IMR-90 (cell line): Measurements from ENCODE around the gene SBK2. TPM values are rescaled to one million over a fixed set of nuclear protein-coding genes. Genes with fewer than 3 reads are reported as not detected.

Source experiments
- ATAC-seq: fragments of 200-7000 bp; cut with Tn5 transposase; 2 replicates; pipeline ENCODE4 v1.9.1; 2020; ENCODE audit warnings: low read depth, mild to moderate bottlenecking, moderate library complexity
- BruUV-seq: library from RNA; stranded (reverse); fragments of 400-500 nt; replicated peaks from 2 replicates; lab custom pipeline; 2021; lab: Mats Ljungman, UMichigan
- CTCF ChIA-PET: fragments of 300-600 bp; formaldehyde crosslinking; extraction: SDS; loops from one replicate; lab custom pipeline; 2021; ENCODE audit warnings: antibody characterized with exemption; lab: Yijun Ruan, JAX
- POLR2A ChIA-PET: fragments of 300-600 bp; sonication (Branson Sonifier 250); formaldehyde crosslinking; loops from one replicate; lab custom pipeline; 2022; ENCODE audit warnings: antibody characterized with exemption; ENCODE audit not compliant: unreplicated experiment; lab: Charles Lee
- DNase-seq: peaks from one replicate; pipeline ENCODE4 v3.0.0; 2013
- H2AFZ ChIP-seq: replicated peaks from 2 replicates; pipeline ENCODE3; 2013; ENCODE audit warnings: low read length, mild to moderate bottlenecking; ENCODE audit not compliant: poor library complexity
- H2AK5ac ChIP-seq: 2 replicates; pipeline ENCODE4 v1.6.1; 2013; ENCODE audit warnings: low read depth, low read length, inconsistent platforms
- H2AK9ac ChIP-seq: replicated peaks from 2 replicates; pipeline ENCODE3; 2013; ENCODE audit warnings: mild to moderate bottlenecking, low read depth, low read length, moderate library complexity; ENCODE audit not compliant: poor library complexity
- H2BK120ac ChIP-seq: 2 replicates; pipeline ENCODE4 v1.6.1; 2013; ENCODE audit warnings: low read depth, low read length, inconsistent platforms
- H2BK15ac ChIP-seq: 3 replicates; pipeline ENCODE4 v1.6.1; 2013; ENCODE audit warnings: low read depth, low read length, inconsistent platforms
- H2BK20ac ChIP-seq: 2 replicates; pipeline ENCODE4 v1.6.1; 2013; ENCODE audit warnings: low read depth, mild to moderate bottlenecking, inconsistent platforms, low read length, moderate library complexity
- H2BK5ac ChIP-seq: 2 replicates; pipeline ENCODE4 v1.6.1; 2013; ENCODE audit warnings: mild to moderate bottlenecking, low read depth, low read length, inconsistent platforms; ENCODE audit not compliant: poor library complexity, severe bottlenecking
- H3K14ac ChIP-seq: replicated peaks from 2 replicates; pipeline ENCODE4 v1.6.1; 2013; ENCODE audit warnings: low read depth, low read length, inconsistent platforms
- H3K18ac ChIP-seq: 2 replicates; pipeline ENCODE4 v1.6.1; 2013; ENCODE audit warnings: low read depth, low read length, control low read depth
- H3K23ac ChIP-seq: 2 replicates; pipeline ENCODE4 v1.6.1; 2013; ENCODE audit warnings: low read depth, low read length, inconsistent platforms
- H3K27ac ChIP-seq: 2 replicates; pipeline ENCODE4 v1.5.1; 2013; ENCODE audit warnings: mild to moderate bottlenecking, control low read depth, low read length; ENCODE audit not compliant: insufficient read depth
- H3K27me3 ChIP-seq: 2 replicates; pipeline ENCODE4 v1.6.1; 2013; ENCODE audit warnings: low read length; ENCODE audit not compliant: control insufficient read depth, insufficient read depth
- H3K36me3 ChIP-seq: 2 replicates; pipeline ENCODE4 v1.6.1; 2013; ENCODE audit warnings: low read length, mixed read lengths; ENCODE audit not compliant: control insufficient read depth, insufficient read depth
- H3K4ac ChIP-seq: 2 replicates; pipeline ENCODE4 v1.6.1; 2013; ENCODE audit warnings: low read depth, low read length, inconsistent platforms
- H3K4me1 ChIP-seq: 2 replicates; pipeline ENCODE4 v1.6.1; 2013; ENCODE audit warnings: low read length, mixed read lengths; ENCODE audit not compliant: control insufficient read depth, insufficient read depth
- H3K4me2 ChIP-seq: 2 replicates; pipeline ENCODE4 v1.6.1; 2013; ENCODE audit warnings: low read depth, mild to moderate bottlenecking, control low read depth, low read length, moderate library complexity
- H3K4me3 ChIP-seq: 2 replicates; pipeline ENCODE4 v1.5.1; 2013; ENCODE audit warnings: low read depth, mild to moderate bottlenecking, control low read depth, low read length, moderate library complexity; ENCODE audit not compliant: insufficient read depth
- H3K56ac ChIP-seq: 2 replicates; pipeline ENCODE4 v1.6.1; 2013; ENCODE audit warnings: low read length, inconsistent platforms; ENCODE audit not compliant: insufficient read depth; ENCODE audit errors: extremely low read depth
- H3K79me1 ChIP-seq, 2 experiments: 2 replicates each; pipeline ENCODE4 v1.6.1; 2013; ENCODE audit warnings: low read length in 2 of 2, inconsistent platforms in 1 of 2, low read depth in 1 of 2
- H3K9ac ChIP-seq: 2 replicates; pipeline ENCODE4 v1.6.1; 2013; ENCODE audit warnings: low read depth, low read length, control low read depth
- H3K9me1 ChIP-seq: 2 replicates; pipeline ENCODE4 v1.6.1; 2013; ENCODE audit warnings: low read length, inconsistent platforms; ENCODE audit not compliant: insufficient read depth
- H3K9me3 ChIP-seq: 2 replicates; pipeline ENCODE4 v1.6.1; 2013; ENCODE audit warnings: low read length; ENCODE audit not compliant: control insufficient read depth, insufficient read depth
- H4K20me1 ChIP-seq: 2 replicates; pipeline ENCODE4 v1.6.1; 2013; ENCODE audit warnings: low read length, inconsistent platforms; ENCODE audit not compliant: insufficient read depth
- H4K5ac ChIP-seq: 2 replicates; pipeline ENCODE4 v1.6.1; 2013; ENCODE audit warnings: mild to moderate bottlenecking, low read depth, low read length, control low read depth
- H4K8ac ChIP-seq, 2 experiments: 2 replicates each; pipeline ENCODE4 v1.6.1; 2013; ENCODE audit warnings: low read depth in 2 of 2, low read length in 2 of 2, control low read depth in 1 of 2, inconsistent platforms in 1 of 2
- H4K91ac ChIP-seq: 2 replicates; pipeline ENCODE4 v1.6.1; 2013; ENCODE audit warnings: low read depth, low read length, inconsistent platforms; ENCODE audit not compliant: insufficient read depth
- BHLHE40 ChIP-seq: fragments of 150-350 bp; IDR thresholded peaks from 2 replicates; pipeline ENCODE4 v1.6.1; 2016; ENCODE audit warnings: mild to moderate bottlenecking, low read depth, low read length
- CEBPB ChIP-seq: IDR thresholded peaks from 2 replicates; pipeline ENCODE4 v1.6.1; 2012; ENCODE audit warnings: low read depth, low read length, improper control_type of control experiment
- CHD1 ChIP-seq: IDR thresholded peaks from 2 replicates; pipeline ENCODE4 v1.6.1; 2012; ENCODE audit warnings: low read depth, low read length, improper control_type of control experiment
- CTCF ChIP-seq: conservative IDR thresholded peaks from 2 replicates; pipeline ENCODE4 v1.5.1; 2012; ENCODE audit warnings: mild to moderate bottlenecking, low read depth, low read length, improper control_type of control experiment
- ELK1 ChIP-seq: fragments of 150-350 bp; IDR thresholded peaks from 2 replicates; pipeline ENCODE4 v1.6.1; 2016; ENCODE audit warnings: low read depth, mild to moderate bottlenecking, low read length, moderate library complexity, borderline replicate concordance
- FOS ChIP-seq: fragments of 150-350 bp; IDR thresholded peaks from 2 replicates; pipeline ENCODE4 v1.6.1; 2016; ENCODE audit warnings: low read depth, low read length
- MAFK ChIP-seq: IDR thresholded peaks from 2 replicates; pipeline ENCODE4 v1.6.1; 2012; ENCODE audit warnings: low read depth, low read length, improper control_type of control experiment
- MAZ ChIP-seq: IDR thresholded peaks from 2 replicates; pipeline ENCODE4 v1.6.1; 2012; ENCODE audit warnings: low read depth, mild to moderate bottlenecking, low read length, improper control_type of control experiment, moderate library complexity, borderline replicate concordance
- MXI1 ChIP-seq: IDR thresholded peaks from 2 replicates; pipeline ENCODE4 v1.6.1; 2012; ENCODE audit warnings: low read depth, mild to moderate bottlenecking, low read length, moderate library complexity, borderline replicate concordance
- NFE2L2 ChIP-seq: fragments of 150-350 bp; IDR thresholded peaks from 2 replicates; pipeline ENCODE4 v1.6.1; 2016; ENCODE audit warnings: low read depth, mild to moderate bottlenecking, low read length
- POLR2A ChIP-seq: IDR thresholded peaks from 2 replicates; pipeline ENCODE4 v1.6.1; 2012; ENCODE audit warnings: mild to moderate bottlenecking, low read depth, low read length
- RAD21 ChIP-seq: IDR thresholded peaks from 2 replicates; pipeline ENCODE4 v1.6.1; 2012; ENCODE audit warnings: low read length, improper control_type of control experiment
- RCOR1 ChIP-seq: IDR thresholded peaks from 2 replicates; pipeline ENCODE4 v1.6.1; 2012; ENCODE audit warnings: mild to moderate bottlenecking, low read length, improper control_type of control experiment; ENCODE audit not compliant: insufficient replicate concordance
- RFX5 ChIP-seq: IDR thresholded peaks from 2 replicates; pipeline ENCODE4 v1.8.0; 2012; ENCODE audit warnings: low read depth, mild to moderate bottlenecking, low read length, moderate library complexity
- SMC3 ChIP-seq: fragments of 150-350 bp; IDR thresholded peaks from 2 replicates; pipeline ENCODE4 v1.6.1; 2016; ENCODE audit warnings: low read depth, mild to moderate bottlenecking, antibody characterized with exemption, low read length, moderate library complexity
- WGBS, 2 experiments: methylation state at CpG; one replicate each; pipeline versions ENCODE4 v1.1.5 to v1.1.7; 2013; ENCODE audit warnings: missing lambda C conversion rate in 2 of 2; ENCODE audit not compliant: insufficient read length in 1 of 2; ENCODE audit errors: extremely low coverage in 2 of 2; 5-methylcytosine and 5-hydroxymethylcytosine counted together
- dilution Hi-C: fragments of 300-500 bp; cut with HindIII; formaldehyde crosslinking; loops from one replicate; pipeline ENCODE4 v1.14.3; 2018; ENCODE audit warnings: low sequenced_read_pairs; ENCODE audit not compliant: unreplicated experiment
- in situ Hi-C: fragments of 300-500 bp; cut with MboI; formaldehyde crosslinking; loops from 3 replicates; pipeline ENCODE4 v1.14.3; 2019; ENCODE audit warnings: low sequenced_read_pairs, inconsistent platforms, mixed read lengths
- intact Hi-C: fragments of 100-400 bp; cut with micrococcal nuclease; formaldehyde crosslinking; loops from 2 replicates; pipeline ENCODE4 v1.10.0; 2022
- polyA plus RNA-seq, 3 experiments: library from polyadenylated mRNA; depleted of rRNA; stranded (reverse); fragments of >200 nt; gene quantifications; 2 replicates each; pipeline ENCODE4 v1.2.3, GENCODE V29; 2012; ENCODE audit warnings: low replicate concordance in 1 of 3
- total RNA-seq: library from RNA; depleted of rRNA; stranded (reverse); fragments of >200 nt; gene quantifications from 2 replicates; pipeline ENCODE4 v1.2.3, GENCODE V29; 2012
- TF ChIP-seq, protein P1 (sequence below): fragments of 150-350 bp; IDR thresholded peaks from 2 replicates; pipeline ENCODE4 v1.6.1; 2017; ENCODE audit warnings: mild to moderate bottlenecking, antibody characterized with exemption, low read length, low read depth

The SBK2 gene
- total and polyA plus RNA-seq, 2 of the 4 experiments (the other 2 are of a cell fraction), result 0.48 TPM; not detected in 1

- Histone ChIP-seq H4K91ac (no peak overlapping the region), H2AFZ (peak overlapping the region; percentile 96), H4K5ac (no peak overlapping the region), H3K4ac (peak overlapping the region; percentile 80; the same call in 1 of the 2 replicates), H2BK20ac (no peak overlapping the region), H3K14ac (no peak overlapping the region), H2BK15ac (no peak overlapping the region), H2AK9ac (no peak overlapping the region), H3K36me3 (peaks cover 13% of the 10 kb centered on the region), H4K8ac (peak overlapping the region in 1 of 2 experiments; percentile 100; a peak in 3 of 4 replicates), H3K56ac (no peak overlapping the region), H2BK5ac (no peak overlapping the region), H3K79me1 (peaks cover 4 to 24% of the 10 kb centered on the region in 2 experiments; a peak in 3 of 4 replicates), H3K9me3 (no peaks in the 10 kb centered on the region), H3K4me3 (no peak overlapping the region), H3K4me2 (peak overlapping the region; percentile 55), H3K27me3 (no peaks in the 10 kb centered on the region), H3K27ac (no peak overlapping the region), H2BK120ac (no peak overlapping the region), H3K18ac (no peak overlapping the region), H3K4me1 (peaks cover 11% of the 10 kb centered on the region), H4K20me1 (no peaks in the 10 kb centered on the region; the same call in 1 of the 2 replicates), H3K9me1 (peaks cover 10% of the 10 kb centered on the region), H3K23ac (peak overlapping the region; percentile 24; the same call in 1 of the 2 replicates), H3K9ac (no peak overlapping the region), H2AK5ac (no peak overlapping the region)
- ATAC-seq, result no peak
- CTCF ChIA-PET, result no interaction called here
- in situ Hi-C loops (no loop called here), intact Hi-C loops (loop anchor here (2.0 kb wide), 2 partner anchors 29 to 65 kb away; no protein-coding TSS in a partner anchor), dilution Hi-C loops (no loop called here)
- BruUV-seq, result no TSS peak
- TF ChIP-seq RFX5, result no peak
- TF ChIP-seq, protein P1, sequence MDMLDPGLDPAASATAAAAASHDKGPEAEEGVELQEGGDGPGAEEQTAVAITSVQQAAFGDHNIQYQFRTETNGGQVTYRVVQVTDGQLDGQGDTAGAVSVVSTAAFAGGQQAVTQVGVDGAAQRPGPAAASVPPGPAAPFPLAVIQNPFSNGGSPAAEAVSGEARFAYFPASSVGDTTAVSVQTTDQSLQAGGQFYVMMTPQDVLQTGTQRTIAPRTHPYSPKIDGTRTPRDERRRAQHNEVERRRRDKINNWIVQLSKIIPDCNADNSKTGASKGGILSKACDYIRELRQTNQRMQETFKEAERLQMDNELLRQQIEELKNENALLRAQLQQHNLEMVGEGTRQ, result no peak
- no peak for TF ChIP-seq CHD1
- no peak for TF ChIP-seq BHLHE40
- no peak for TF ChIP-seq ELK1
- TF ChIP-seq SMC3, result no peak
- no peak for TF ChIP-seq MXI1
- TF ChIP-seq FOS, result no peak
- no peak for TF ChIP-seq MAZ
- no peak for TF ChIP-seq POLR2A
- no peak for TF ChIP-seq CEBPB
- no peak for TF ChIP-seq CTCF
- TF ChIP-seq RAD21, result no peak
- TF ChIP-seq MAFK, result no peak
- TF ChIP-seq NFE2L2, result no peak
- no peak for TF ChIP-seq RCOR1
- 17% methylated on average over 1 of the region's 6 CpGs; no CpG with 5 or more reads in 1 of the 2 experiments for WGBS, 2 experiments
- POLR2A ChIA-PET, result no interaction called here
- no peak for DNase-seq
Observed at GRCh38 chr19:55581823-55582223, 44.9 kb upstream of the SBK2 start.
